GM19099 (cell line): ENCODE measurements around the gene PML.

Source experiments
- POLR2A ChIP-seq: IDR thresholded peaks from 3 replicates; pipeline ENCODE4 v1.6.1; 2011; ENCODE audit warnings: low read depth; ENCODE audit not compliant: insufficient read length; ENCODE audit errors: extremely low read depth

Gene PML

GRCh38 chr15:73954188-73955145, 40.0 kb upstream of the PML start:
- no peak for TF ChIP-seq POLR2A

GRCh38 chr15:73955326-73955725, 39.2 kb upstream of the PML start:
- no peak for TF ChIP-seq POLR2A

- no peak for TF ChIP-seq POLR2A
Measured at GRCh38 chr15:73955861-73956742, 38.4 kb upstream of the PML start.

- no peak for TF ChIP-seq POLR2A
Measured at GRCh38 chr15:73956743-73957135, 37.8 kb upstream of the PML start.

- no peak for TF ChIP-seq POLR2A
Measured at GRCh38 chr15:73957276-73957675, 37.2 kb upstream of the PML start.

- TF ChIP-seq POLR2A, result no peak
Measured at GRCh38 chr15:73957785-73958184, 36.7 kb upstream of the PML start.

GRCh38 chr15:73959012-73959581, 35.4 kb upstream of the PML start:
- no peak for TF ChIP-seq POLR2A

GRCh38 chr15:73959801-73960200, 34.7 kb upstream of the PML start:
- TF ChIP-seq POLR2A, result no peak

GRCh38 chr15:73962433-73962832, 32.1 kb upstream of the PML start:
- TF ChIP-seq POLR2A, result no peak

GRCh38 chr15:73964736-73965093, 29.8 kb upstream of the PML start:
- no peak for TF ChIP-seq POLR2A

GRCh38 chr15:73965094-73965757, 29.3 kb upstream of the PML start:
- no peak for TF ChIP-seq POLR2A

GRCh38 chr15:73965758-73966113, 28.8 kb upstream of the PML start:
- no peak for TF ChIP-seq POLR2A

GRCh38 chr15:73968461-73968860, 26.1 kb upstream of the PML start:
- TF ChIP-seq POLR2A, result no peak

GRCh38 chr15:73969151-73969759, 25.3 kb upstream of the PML start:
- TF ChIP-seq POLR2A, result no peak
